Uterus (tissue), 2 donors: ENCODE results near the gene ALPG.

Source experiments
- POLR2A ChIP-seq, 2 donors: fragments of 450-650 bp; IDR thresholded peaks; one replicate each; pipeline ENCODE4 v1.6.1; 2016; ENCODE audit warnings: antibody characterized with exemption in 2 of 2, mild to moderate bottlenecking in 1 of 2, moderate library complexity in 1 of 2
- TF ChIP-seq, protein P1 (sequence below), 4 experiments: fragments of 200-600 bp in 2 of 4; fragments of 450-650 bp in 2 of 4; sonication (generic) in 2 of 4; IDR thresholded peaks; one replicate each; pipeline ENCODE4 v1.5.1; 2016 to 2019; ENCODE audit warnings: antibody characterized with exemption in 4 of 4, mild to moderate bottlenecking in 2 of 4, moderate library complexity in 1 of 4

DNA sequence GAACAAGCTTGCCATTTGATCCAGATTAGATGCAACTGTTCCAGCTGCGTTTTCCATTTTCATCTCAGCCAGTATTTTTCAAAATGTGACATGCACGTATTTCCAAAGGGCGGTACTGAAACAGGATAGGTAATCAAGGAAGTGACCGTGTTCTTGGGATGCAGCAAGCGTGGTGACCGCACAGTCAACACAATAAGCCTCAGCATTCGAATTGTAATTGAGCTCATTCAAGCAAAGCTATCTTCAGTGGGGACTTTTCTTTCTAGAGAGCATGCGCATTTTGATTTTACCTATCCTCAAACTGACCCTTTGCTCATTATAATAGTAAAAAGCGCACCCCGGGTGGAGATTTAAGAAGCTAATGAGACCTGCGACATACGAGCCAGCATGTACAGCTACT lies 31.5 kb upstream of the ALPG start:
- TF ChIP-seq, protein P1, sequence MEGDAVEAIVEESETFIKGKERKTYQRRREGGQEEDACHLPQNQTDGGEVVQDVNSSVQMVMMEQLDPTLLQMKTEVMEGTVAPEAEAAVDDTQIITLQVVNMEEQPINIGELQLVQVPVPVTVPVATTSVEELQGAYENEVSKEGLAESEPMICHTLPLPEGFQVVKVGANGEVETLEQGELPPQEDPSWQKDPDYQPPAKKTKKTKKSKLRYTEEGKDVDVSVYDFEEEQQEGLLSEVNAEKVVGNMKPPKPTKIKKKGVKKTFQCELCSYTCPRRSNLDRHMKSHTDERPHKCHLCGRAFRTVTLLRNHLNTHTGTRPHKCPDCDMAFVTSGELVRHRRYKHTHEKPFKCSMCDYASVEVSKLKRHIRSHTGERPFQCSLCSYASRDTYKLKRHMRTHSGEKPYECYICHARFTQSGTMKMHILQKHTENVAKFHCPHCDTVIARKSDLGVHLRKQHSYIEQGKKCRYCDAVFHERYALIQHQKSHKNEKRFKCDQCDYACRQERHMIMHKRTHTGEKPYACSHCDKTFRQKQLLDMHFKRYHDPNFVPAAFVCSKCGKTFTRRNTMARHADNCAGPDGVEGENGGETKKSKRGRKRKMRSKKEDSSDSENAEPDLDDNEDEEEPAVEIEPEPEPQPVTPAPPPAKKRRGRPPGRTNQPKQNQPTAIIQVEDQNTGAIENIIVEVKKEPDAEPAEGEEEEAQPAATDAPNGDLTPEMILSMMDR (IDR thresholded peaks at IDR 0.05) = no peak
- no peak for TF ChIP-seq POLR2A (IDR thresholded peaks at IDR 0.05)
